Measurements from ENCODE around the gene AGAP3.
A peak's percentile ranks its signal among the peaks of the same experiment; 100 is the strongest.

AGAP3 gene

GRCh38 chr7:151167197-151167961 is 81.1 kb downstream of the AGAP3 start, which contains the start of gene GBX1:
Gene GBX1 (minus strand): TSS chr7:151167694. CDS start chr7:151167548, 146 bp downstream.
- DNase-seq (ENCODE audit: low read depth), result no peak

- peak; percentile 44 for DNase-seq (ENCODE audit: low read depth)
Observed at GRCh38 chr7:151168003-151168786, 81.9 kb downstream of the AGAP3 start.

GRCh38 chr7:151168787-151169162 is 82.5 kb downstream of the AGAP3 start:
- DNase-seq (ENCODE audit: low read depth), result no peak

GRCh38 chr7:151172273-151173141 is 86.2 kb downstream of the AGAP3 start:
- peak; percentile 68 for DNase-seq (ENCODE audit: low read depth)

GRCh38 chr7:151173386-151174245 is 87.3 kb downstream of the AGAP3 start:
- DNase-seq (ENCODE audit: low read depth), result no peak

GRCh38 chr7:151174246-151175046 is 88.2 kb downstream of the AGAP3 start:
- DNase-seq (ENCODE audit: low read depth), result peak; percentile 35

- no peak for DNase-seq (ENCODE audit: low read depth)
Observed at GRCh38 chr7:151175047-151175792, 88.9 kb downstream of the AGAP3 start.

GRCh38 chr7:151175793-151176311 is 89.6 kb downstream of the AGAP3 start:
- no peak for DNase-seq (ENCODE audit: low read depth)

GRCh38 chr7:151176401-151176800 is 90.1 kb downstream of the AGAP3 start:
- DNase-seq (ENCODE audit: low read depth), result no peak

GRCh38 chr7:151177310-151177709 is 91.0 kb downstream of the AGAP3 start:
- no peak for DNase-seq (ENCODE audit: low read depth)

GRCh38 chr7:151178236-151178635 is 92.0 kb downstream of the AGAP3 start:
- DNase-seq (ENCODE audit: low read depth), result no peak

GRCh38 chr7:151178831-151179230 is 92.6 kb downstream of the AGAP3 start:
- no peak for DNase-seq (ENCODE audit: low read depth)

GRCh38 chr7:151179287-151179860 is 93.1 kb downstream of the AGAP3 start:
- DNase-seq (ENCODE audit: low read depth), result no peak

- DNase-seq (ENCODE audit: low read depth), result no peak
Observed at GRCh38 chr7:151179946-151180345, 93.7 kb downstream of the AGAP3 start.

GRCh38 chr7:151181011-151181431 is 94.7 kb downstream of the AGAP3 start:
- no peak for DNase-seq (ENCODE audit: low read depth)

- no peak for DNase-seq (ENCODE audit: low read depth)
Observed at GRCh38 chr7:151185762-151186639, 99.7 kb downstream of the AGAP3 start.

- DNase-seq (ENCODE audit: low read depth), result no peak
Observed at GRCh38 chr7:151186640-151187408, 100.5 kb downstream of the AGAP3 start, which contains the start of gene ASB10. Gene ASB10 (minus strand): TSS chr7:151187250. CDS start chr7:151187130, 120 bp downstream.

Data from stimulated activated CD8-positive, alpha-beta memory T cell treated with anti-CD3 and anti-CD28 coated beads, Interleukin-4, amount 100 ng/mL, for 24 hours (primary cell).